ENCODE results near the gene PTAFR.
A peak's percentile ranks its signal among the peaks of the same experiment; 100 is the strongest.

The PTAFR gene

GRCh38 chr1:28176492-28177470 is at the start of gene PTAFR:
TSS of gene PTAFR (minus strand) at chr1:28176690. CDS start at chr1:28151021, 25,669 bp downstream.
- no peak for DNase-seq (ENCODE audit: low read depth in 2 of 2, low spot score in 1 of 2)

- no peak for DNase-seq (ENCODE audit: low read depth in 2 of 2, low spot score in 1 of 2)
Measured at GRCh38 chr1:28213315-28213714, 36.8 kb upstream of the PTAFR start.

- DNase-seq (ENCODE audit: low read depth in 2 of 2, low spot score in 1 of 2), result no peak
Measured at GRCh38 chr1:28209700-28210099, 33.2 kb upstream of the PTAFR start.

GRCh38 chr1:28208818-28209441 is 32.4 kb upstream of the PTAFR start:
- DNase-seq (ENCODE audit: low read depth in 2 of 2, low spot score in 1 of 2), result no peak

- no peak for DNase-seq (ENCODE audit: low read depth in 2 of 2, low spot score in 1 of 2)
Measured at GRCh38 chr1:28205243-28205642, 28.8 kb upstream of the PTAFR start.

GRCh38 chr1:28200234-28200873 is 23.9 kb upstream of the PTAFR start:
- no peak for DNase-seq (ENCODE audit: low read depth in 2 of 2, low spot score in 1 of 2)

GRCh38 chr1:28199328-28200233 is 23.1 kb upstream of the PTAFR start:
- peak; percentile 12 to 34 for DNase-seq (ENCODE audit: low read depth in 2 of 2, low spot score in 1 of 2)

- DNase-seq (ENCODE audit: low read depth in 2 of 2, low spot score in 1 of 2), result no peak
Measured at GRCh38 chr1:28197682-28198415, 21.4 kb upstream of the PTAFR start.

- DNase-seq (ENCODE audit: low read depth in 2 of 2, low spot score in 1 of 2), result no peak
Measured at GRCh38 chr1:28196330-28196729, 19.8 kb upstream of the PTAFR start.

GRCh38 chr1:28195780-28196179 is 19.3 kb upstream of the PTAFR start:
- no peak for DNase-seq (ENCODE audit: low read depth in 2 of 2, low spot score in 1 of 2)

GRCh38 chr1:28194326-28195035 is 18.0 kb upstream of the PTAFR start:
- no peak for DNase-seq (ENCODE audit: low read depth in 2 of 2, low spot score in 1 of 2)

GRCh38 chr1:28193701-28194161 is 17.2 kb upstream of the PTAFR start:
- DNase-seq (ENCODE audit: low read depth in 2 of 2, low spot score in 1 of 2), result no peak

- DNase-seq (ENCODE audit: low read depth in 2 of 2, low spot score in 1 of 2), result no peak
Measured at GRCh38 chr1:28190996-28191645, 14.6 kb upstream of the PTAFR start.

- DNase-seq (ENCODE audit: low read depth in 2 of 2, low spot score in 1 of 2), result no peak
Measured at GRCh38 chr1:28190337-28190979, 14.0 kb upstream of the PTAFR start.

GRCh38 chr1:28185071-28185470 is 8.6 kb upstream of the PTAFR start:
- no peak for DNase-seq (ENCODE audit: low read depth in 2 of 2, low spot score in 1 of 2)

GRCh38 chr1:28180306-28181305 is 4.1 kb upstream of the PTAFR start:
- DNase-seq (ENCODE audit: low read depth in 2 of 2, low spot score in 1 of 2), result no peak

Data from stimulated activated CD8-positive, alpha-beta memory T cell treated with anti-CD3 and anti-CD28 coated beads, Interleukin-4, amount 100 ng/mL, for 4 hours (primary cell).